ENCODE data around the gene LRRC75A. TPM values are rescaled to one million over a fixed set of nuclear protein-coding genes. Genes with fewer than 3 reads are reported as not detected.

The LRRC75A gene
- polyA plus RNA-seq, 2 of the 4 experiments (the other 2 are of a cell fraction): 0.65 to 0.85 TPM

- Histone ChIP-seq H3K4me2 (no peak overlapping the region), H3K4me1 (peaks cover 9% of the 10 kb centered on the region; the same call in 2 of the 3 replicates), H3K4me3 (no peak overlapping the region), H3K9me3 (no peaks in the 10 kb centered on the region), H3K27ac (no peak overlapping the region)
- POLR2A ChIA-PET: no interaction called here
- no peak for DNase-seq (ENCODE audit: low read depth in 1 of 2, low spot score in 1 of 2)
- TF ChIP-seq CBX8 (IDR thresholded peaks at IDR 0.05) (no peak), RARB (CRISPR knock-in tag; IDR thresholded peaks at IDR 0.05) (no peak), TP53 (CRISPR knock-in tag; IDR thresholded peaks at IDR 0.05) (no peak), REST (IDR thresholded peaks at IDR 0.05) (no peak), PHF8 (IDR thresholded peaks at IDR 0.05; ENCODE audit: borderline replicate concordance, low read depth) (no peak)
- TF ChIP-seq, protein P1, sequence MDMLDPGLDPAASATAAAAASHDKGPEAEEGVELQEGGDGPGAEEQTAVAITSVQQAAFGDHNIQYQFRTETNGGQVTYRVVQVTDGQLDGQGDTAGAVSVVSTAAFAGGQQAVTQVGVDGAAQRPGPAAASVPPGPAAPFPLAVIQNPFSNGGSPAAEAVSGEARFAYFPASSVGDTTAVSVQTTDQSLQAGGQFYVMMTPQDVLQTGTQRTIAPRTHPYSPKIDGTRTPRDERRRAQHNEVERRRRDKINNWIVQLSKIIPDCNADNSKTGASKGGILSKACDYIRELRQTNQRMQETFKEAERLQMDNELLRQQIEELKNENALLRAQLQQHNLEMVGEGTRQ (IDR thresholded peaks at IDR 0.05): no peak
- FAIRE-seq: no peak
- 80% methylated on average over 19 of the region's 19 CpGs for whole genome bisulfite sequencing (ENCODE audit: missing lambda C conversion rate)
- ATAC-seq: no peak
- CTCF ChIA-PET: interaction anchor here (1.1 kb wide), 1 partner anchor 14 kb away, joined by 4 read pairs; no protein-coding TSS in a partner anchor
These were observed 7.4 kb downstream of the LRRC75A start for GRCh38 chr17:16484445-16485175.

GRCh38 chr17:16483021-16483645, 8.9 kb downstream of the LRRC75A start:
- FAIRE-seq: no peak
- ChIA-PET CTCF (interaction anchor here (1.0 to 4.0 kb wide), 2 partner anchors 13 to 29 kb away, joined by 4 to 15 read pairs; no protein-coding TSS in a partner anchor), POLR2A (no interaction called here)
- WGBS (ENCODE audit: missing lambda C conversion rate): 58% methylated on average over 8 of the region's 8 CpGs
- no peak for DNase-seq (ENCODE audit: low read depth in 1 of 2, low spot score in 1 of 2)
- no peak for ATAC-seq
- no peak overlapping the region for H3K27ac ChIP-seq
- no peaks in the 10 kb centered on the region for H3K9me3 ChIP-seq
- peaks cover 9% of the 10 kb centered on the region; the same call in 2 of the 3 replicates for H3K4me1 ChIP-seq
- H3K4me2 ChIP-seq: no peak overlapping the region
- H3K4me3 ChIP-seq: no peak overlapping the region
- no peak for TF ChIP-seq HOXB13 (CRISPR knock-in tag; IDR thresholded peaks at IDR 0.05; ENCODE audit: low read depth)

- H3K4me3 ChIP-seq: no peak overlapping the region
- H3K27ac ChIP-seq: no peak overlapping the region
- 69% methylated on average over 7 of the region's 8 CpGs for WGBS (ENCODE audit: missing lambda C conversion rate)
- FAIRE-seq: no peak
- ChIA-PET POLR2A (no interaction called here), CTCF (interaction anchor here (1.0 to 4.0 kb wide), 3 partner anchors 9 to 28 kb away, joined by 4 to 15 read pairs (median 4); no protein-coding TSS in a partner anchor)
- peaks cover 17% of the 10 kb centered on the region for H3K4me1 ChIP-seq
- no peak for ATAC-seq
- TF ChIP-seq NR3C1 (IDR thresholded peaks at IDR 0.05) (no peak), EHF (CRISPR knock-in tag; IDR thresholded peaks at IDR 0.05) (no peak), BHLHE40 (IDR thresholded peaks at IDR 0.05; ENCODE audit: low read depth, low read length) (no peak), POLR2AphosphoS2 (conservative IDR thresholded peaks at IDR 0.05; ENCODE audit: low read length) (no peak), HDAC2 (IDR thresholded peaks at IDR 0.05) (no peak), ZFP36 (IDR thresholded peaks at IDR 0.05; ENCODE audit: borderline replicate concordance, partially characterized antibody) (no peak), RNF2 (IDR thresholded peaks at IDR 0.05; ENCODE audit: borderline replicate concordance, low read depth) (no peak), MAFK (IDR thresholded peaks at IDR 0.05; ENCODE audit: partially characterized antibody) (no peak), CBX2 (IDR thresholded peaks at IDR 0.05; ENCODE audit: borderline replicate concordance, low read depth) (no peak), BCL3 (IDR thresholded peaks at IDR 0.05) (no peak), KDM1A (IDR thresholded peaks at IDR 0.05; ENCODE audit: low read depth) (no peak), EHMT2 (IDR thresholded peaks at IDR 0.05; ENCODE audit: low read depth) (no peak), SREBF2 (IDR thresholded peaks at IDR 0.05) (no peak), JUN (IDR thresholded peaks at IDR 0.05) (no peak), ZC3H11A (IDR thresholded peaks at IDR 0.05) (no peak), KDM5A (IDR thresholded peaks at IDR 0.05) (no peak), FOSB (CRISPR knock-in tag; IDR thresholded peaks at IDR 0.05) (no peak), HOXB13 (CRISPR knock-in tag; IDR thresholded peaks at IDR 0.05; ENCODE audit: low read depth) (no peak)
- TF ChIP-seq, protein P2, sequence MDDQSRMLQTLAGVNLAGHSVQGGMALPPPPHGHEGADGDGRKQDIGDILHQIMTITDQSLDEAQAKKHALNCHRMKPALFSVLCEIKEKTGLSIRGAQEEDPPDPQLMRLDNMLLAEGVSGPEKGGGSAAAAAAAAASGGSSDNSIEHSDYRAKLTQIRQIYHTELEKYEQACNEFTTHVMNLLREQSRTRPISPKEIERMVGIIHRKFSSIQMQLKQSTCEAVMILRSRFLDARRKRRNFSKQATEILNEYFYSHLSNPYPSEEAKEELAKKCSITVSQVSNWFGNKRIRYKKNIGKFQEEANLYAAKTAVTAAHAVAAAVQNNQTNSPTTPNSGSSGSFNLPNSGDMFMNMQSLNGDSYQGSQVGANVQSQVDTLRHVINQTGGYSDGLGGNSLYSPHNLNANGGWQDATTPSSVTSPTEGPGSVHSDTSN (IDR thresholded peaks at IDR 0.05): no peak
- TF ChIP-seq, protein P3, sequence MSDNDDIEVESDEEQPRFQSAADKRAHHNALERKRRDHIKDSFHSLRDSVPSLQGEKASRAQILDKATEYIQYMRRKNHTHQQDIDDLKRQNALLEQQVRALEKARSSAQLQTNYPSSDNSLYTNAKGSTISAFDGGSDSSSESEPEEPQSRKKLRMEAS (IDR thresholded peaks at IDR 0.05): no peak
- no peak overlapping the region for H3K4me2 ChIP-seq
- no peaks in the 10 kb centered on the region for H3K9me3 ChIP-seq
- DNase-seq (ENCODE audit: low read depth in 1 of 2, low spot score in 1 of 2): no peak
These were observed 9.7 kb downstream of the LRRC75A start for GRCh38 chr17:16482253-16482652.

All from A549 (cell line).